ENCODE data around the gene SND1.

DNA sequence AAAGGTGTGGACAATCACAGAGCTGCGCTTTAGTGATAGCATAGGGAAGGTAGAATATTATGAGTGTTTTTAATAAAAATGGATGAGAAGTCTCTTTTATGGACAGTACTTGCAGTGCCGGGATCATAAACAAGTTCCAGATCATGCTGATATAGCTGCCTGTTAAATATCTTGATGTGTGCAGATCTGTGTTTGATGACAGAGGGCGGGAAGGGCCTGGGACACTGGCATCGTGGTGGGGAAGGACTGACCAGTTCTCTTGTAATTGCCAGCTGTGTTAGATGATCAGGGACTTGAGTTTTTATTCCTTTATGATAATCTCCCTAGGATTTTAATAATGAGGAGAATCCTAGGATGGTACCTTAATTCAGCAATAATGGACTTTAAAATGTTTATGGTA lies 14.6 kb downstream of the SND1 start:
- TF ChIP-seq, protein P1, sequence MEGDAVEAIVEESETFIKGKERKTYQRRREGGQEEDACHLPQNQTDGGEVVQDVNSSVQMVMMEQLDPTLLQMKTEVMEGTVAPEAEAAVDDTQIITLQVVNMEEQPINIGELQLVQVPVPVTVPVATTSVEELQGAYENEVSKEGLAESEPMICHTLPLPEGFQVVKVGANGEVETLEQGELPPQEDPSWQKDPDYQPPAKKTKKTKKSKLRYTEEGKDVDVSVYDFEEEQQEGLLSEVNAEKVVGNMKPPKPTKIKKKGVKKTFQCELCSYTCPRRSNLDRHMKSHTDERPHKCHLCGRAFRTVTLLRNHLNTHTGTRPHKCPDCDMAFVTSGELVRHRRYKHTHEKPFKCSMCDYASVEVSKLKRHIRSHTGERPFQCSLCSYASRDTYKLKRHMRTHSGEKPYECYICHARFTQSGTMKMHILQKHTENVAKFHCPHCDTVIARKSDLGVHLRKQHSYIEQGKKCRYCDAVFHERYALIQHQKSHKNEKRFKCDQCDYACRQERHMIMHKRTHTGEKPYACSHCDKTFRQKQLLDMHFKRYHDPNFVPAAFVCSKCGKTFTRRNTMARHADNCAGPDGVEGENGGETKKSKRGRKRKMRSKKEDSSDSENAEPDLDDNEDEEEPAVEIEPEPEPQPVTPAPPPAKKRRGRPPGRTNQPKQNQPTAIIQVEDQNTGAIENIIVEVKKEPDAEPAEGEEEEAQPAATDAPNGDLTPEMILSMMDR (IDR thresholded peaks at IDR 0.05; ENCODE audit: insufficient read depth, low read length, poor library complexity, severe bottlenecking), result no peak
- TF ChIP-seq EZH2phosphoT487 (conservative IDR thresholded peaks at IDR 0.05; ENCODE audit: low read length), result no peak

All from SU-DHL-6 (cell line).